Measurements from ENCODE around the gene ELFN1. TPM values are rescaled to one million over a fixed set of nuclear protein-coding genes. Genes with fewer than 3 reads are reported as not detected.

Gene ELFN1
- total RNA-seq, 1 donor from 2014 or later: 19.7 TPM

GRCh38 chr7:1703871-1704810 lies 34.1 kb downstream of the ELFN1 start:
- no peak for DNase-seq (ENCODE audit: low read depth)
- no peaks in the 10 kb centered on the region for H3K36me3 ChIP-seq (ENCODE audit: insufficient read depth, low read length)
- H2AFZ ChIP-seq (ENCODE audit: low read depth, low read length): no peak overlapping the region
- no peak overlapping the region for H3K27ac ChIP-seq (ENCODE audit: low read depth, low read length)
- no peaks in the 10 kb centered on the region for H3K27me3 Mint-ChIP-seq (ENCODE audit: low read depth, unreplicated experiment)
- H3K9me3 Mint-ChIP-seq (ENCODE audit: unreplicated experiment): peaks cover 4% of the 10 kb centered on the region
- H3K4me3 Mint-ChIP-seq (ENCODE audit: unreplicated experiment): no peak overlapping the region
- TF ChIP-seq, protein P1, sequence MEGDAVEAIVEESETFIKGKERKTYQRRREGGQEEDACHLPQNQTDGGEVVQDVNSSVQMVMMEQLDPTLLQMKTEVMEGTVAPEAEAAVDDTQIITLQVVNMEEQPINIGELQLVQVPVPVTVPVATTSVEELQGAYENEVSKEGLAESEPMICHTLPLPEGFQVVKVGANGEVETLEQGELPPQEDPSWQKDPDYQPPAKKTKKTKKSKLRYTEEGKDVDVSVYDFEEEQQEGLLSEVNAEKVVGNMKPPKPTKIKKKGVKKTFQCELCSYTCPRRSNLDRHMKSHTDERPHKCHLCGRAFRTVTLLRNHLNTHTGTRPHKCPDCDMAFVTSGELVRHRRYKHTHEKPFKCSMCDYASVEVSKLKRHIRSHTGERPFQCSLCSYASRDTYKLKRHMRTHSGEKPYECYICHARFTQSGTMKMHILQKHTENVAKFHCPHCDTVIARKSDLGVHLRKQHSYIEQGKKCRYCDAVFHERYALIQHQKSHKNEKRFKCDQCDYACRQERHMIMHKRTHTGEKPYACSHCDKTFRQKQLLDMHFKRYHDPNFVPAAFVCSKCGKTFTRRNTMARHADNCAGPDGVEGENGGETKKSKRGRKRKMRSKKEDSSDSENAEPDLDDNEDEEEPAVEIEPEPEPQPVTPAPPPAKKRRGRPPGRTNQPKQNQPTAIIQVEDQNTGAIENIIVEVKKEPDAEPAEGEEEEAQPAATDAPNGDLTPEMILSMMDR (IDR thresholded peaks at IDR 0.05; ENCODE audit: insufficient read depth, low read depth, low read length): no peak
- TF ChIP-seq EZH2 (IDR thresholded peaks at IDR 0.05; ENCODE audit: insufficient read depth, low read length): no peak
- H3K9me3 ChIP-seq (ENCODE audit: insufficient read depth, low read depth, low read length): peaks cover 8% of the 10 kb centered on the region
- H3K4me1 Mint-ChIP-seq (ENCODE audit: low read depth, unreplicated experiment): no peaks in the 10 kb centered on the region
- no peak overlapping the region for H3K4me3 ChIP-seq (ENCODE audit: insufficient read depth, low read depth, low read length)
- H3K27ac Mint-ChIP-seq (ENCODE audit: unreplicated experiment): no peak overlapping the region
- FAIRE-seq: no peak
- H3K4me2 ChIP-seq (ENCODE audit: low read length): no peak overlapping the region
- peaks cover 5% of the 10 kb centered on the region for H4K20me1 ChIP-seq (ENCODE audit: insufficient read depth, low read length)
- no peaks in the 10 kb centered on the region for H3K79me2 ChIP-seq (ENCODE audit: insufficient read depth, low read length)
- peaks cover 21% of the 10 kb centered on the region for H3K36me3 Mint-ChIP-seq (ENCODE audit: low read depth, unreplicated experiment)
- no peaks in the 10 kb centered on the region for H3K4me1 ChIP-seq (ENCODE audit: insufficient read depth, low read length)
- no peaks in the 10 kb centered on the region for H3K27me3 ChIP-seq (ENCODE audit: insufficient read depth, low read length)
- no peak overlapping the region for H3K9ac ChIP-seq (ENCODE audit: low read length)

DNA sequence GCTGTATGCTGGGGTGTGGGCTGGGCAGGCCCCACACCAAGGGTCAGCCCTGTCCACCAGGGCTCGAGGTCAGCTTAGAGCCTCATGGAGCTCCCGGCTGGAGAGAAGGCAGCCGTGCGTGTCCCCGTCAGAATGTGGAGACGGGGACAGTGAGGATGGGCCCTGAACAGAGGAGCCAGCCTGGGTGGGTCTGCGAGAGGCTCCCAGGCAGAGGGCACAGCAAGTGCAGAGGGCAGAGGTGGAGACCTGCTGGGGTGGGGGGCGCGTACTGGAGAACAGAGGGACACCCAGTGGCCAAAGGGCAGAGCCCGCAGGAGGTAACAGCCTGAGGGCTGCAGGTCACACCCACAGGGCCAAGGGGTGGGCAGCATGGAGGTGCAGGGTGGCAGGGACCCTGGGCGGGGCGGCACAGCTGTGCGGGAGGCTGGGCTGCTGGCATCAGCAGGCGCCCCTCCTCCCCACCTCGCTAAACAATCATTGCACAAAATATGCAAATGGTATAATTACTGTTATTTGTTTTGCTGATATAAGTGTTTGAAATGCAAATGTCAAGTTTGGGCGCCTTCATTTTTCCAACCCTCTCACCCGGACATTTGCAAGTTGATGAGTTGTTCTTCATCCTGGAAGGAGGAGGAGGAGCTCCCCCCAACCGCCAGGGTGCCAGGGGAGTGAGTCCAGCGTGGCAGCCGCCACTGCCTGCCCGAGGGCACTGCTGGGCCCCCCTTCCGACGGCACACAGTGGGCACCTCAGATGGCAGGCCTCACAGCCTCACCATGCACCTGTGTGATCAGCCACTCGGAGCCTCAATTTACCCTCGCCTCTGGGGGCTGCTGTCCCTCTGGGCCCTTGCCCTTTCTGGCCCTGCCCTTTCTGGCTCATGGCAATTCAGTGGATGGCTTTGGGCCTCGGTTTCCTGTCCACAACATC lies 35.0 kb downstream of the ELFN1 start:
- H3K27ac Mint-ChIP-seq (ENCODE audit: unreplicated experiment): no peak overlapping the region
- no peak overlapping the region for H3K4me3 ChIP-seq (ENCODE audit: insufficient read depth, low read depth, low read length)
- peaks cover 4% of the 10 kb centered on the region for H3K9me3 Mint-ChIP-seq (ENCODE audit: unreplicated experiment)
- no peak overlapping the region for H3K27ac ChIP-seq (ENCODE audit: low read depth, low read length)
- H3K4me2 ChIP-seq (ENCODE audit: low read length): no peak overlapping the region
- peaks cover 5% of the 10 kb centered on the region for H4K20me1 ChIP-seq (ENCODE audit: insufficient read depth, low read length)
- no peaks in the 10 kb centered on the region for H3K4me1 Mint-ChIP-seq (ENCODE audit: low read depth, unreplicated experiment)
- DNase-seq (ENCODE audit: low read depth) (no peak), FAIRE-seq (no peak)
- TF ChIP-seq, protein P1 (IDR thresholded peaks at IDR 0.05; ENCODE audit: insufficient read depth, low read depth, low read length): no peak
- no peak for TF ChIP-seq EZH2 (IDR thresholded peaks at IDR 0.05; ENCODE audit: insufficient read depth, low read length)
- peaks cover 29% of the 10 kb centered on the region for H3K36me3 Mint-ChIP-seq (ENCODE audit: low read depth, unreplicated experiment)
- no peaks in the 10 kb centered on the region for H3K79me2 ChIP-seq (ENCODE audit: insufficient read depth, low read length)
- H3K9me3 ChIP-seq (ENCODE audit: insufficient read depth, low read depth, low read length): peaks cover 8% of the 10 kb centered on the region
- H3K27me3 Mint-ChIP-seq (ENCODE audit: low read depth, unreplicated experiment): no peaks in the 10 kb centered on the region
- no peak overlapping the region for H3K4me3 Mint-ChIP-seq (ENCODE audit: unreplicated experiment)
- no peaks in the 10 kb centered on the region for H3K36me3 ChIP-seq (ENCODE audit: insufficient read depth, low read length)
- H3K4me1 ChIP-seq (ENCODE audit: insufficient read depth, low read length): no peaks in the 10 kb centered on the region
- H3K27me3 ChIP-seq (ENCODE audit: insufficient read depth, low read length): no peaks in the 10 kb centered on the region
- H3K9ac ChIP-seq (ENCODE audit: low read length): no peak overlapping the region
- H2AFZ ChIP-seq (ENCODE audit: low read depth, low read length): no peak overlapping the region

Measured in astrocyte (in vitro differentiated cells and primary cell).